ENCODE measurements around the gene DRAP1. TPM values are rescaled to one million over a fixed set of nuclear protein-coding genes. Genes with fewer than 3 reads are reported as not detected.
"Not testable (repeated sequence)": the region's sequence is repeated elsewhere in the genome, so short reads cannot be mapped to it uniquely, and the experiment has no call there.

The DRAP1 gene
- total and polyA plus RNA-seq, 3 experiments from 2014 or later = 94.6 to 115 (median 103) TPM

DNA sequence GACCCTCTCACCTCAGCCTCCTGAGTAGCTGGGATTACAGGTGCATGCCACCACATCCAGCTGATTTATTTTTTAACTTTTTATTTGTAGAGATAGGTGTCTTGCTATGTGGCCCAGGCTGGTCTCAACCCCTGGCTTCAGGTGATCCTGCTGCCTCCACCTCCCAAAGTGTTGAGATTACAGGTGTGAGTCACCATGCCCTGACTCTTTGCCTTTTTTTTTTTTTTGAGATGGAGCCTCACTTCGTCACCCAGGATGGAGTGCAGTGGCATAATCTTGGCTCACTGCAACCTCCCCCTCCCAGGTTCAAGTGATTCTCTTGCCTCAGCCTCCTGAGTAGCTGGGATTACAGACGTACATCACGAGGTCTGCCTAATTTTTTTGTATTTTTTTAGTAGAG lies 32.4 kb downstream of the DRAP1 start:
- ChIA-PET CTCF (interaction anchor here (0.7 to 1.2 kb wide), 2 partner anchors 39 to 63 kb away, joined by 3 to 4 read pairs; partner anchors contain the start of gene FIBP), POLR2A (interaction anchor here (0.7 kb wide), 1 partner anchor 494 kb away, joined by 6 read pairs; no protein-coding TSS in a partner anchor)
- not testable (repeated sequence) for H3K4me3 Mint-ChIP-seq; H3K9me3 ChIP-seq (ENCODE audit: low read length); H3K4me1 Mint-ChIP-seq; H3K27ac ChIP-seq (ENCODE audit: low read depth, low read length); H3K36me3 ChIP-seq (ENCODE audit: insufficient read depth, low read length); H3K4me1 ChIP-seq (ENCODE audit: insufficient read depth, low read length); H3K27me3 Mint-ChIP-seq; H3K9me3 Mint-ChIP-seq; H3K27me3 ChIP-seq (ENCODE audit: insufficient read depth, low read length, poor library complexity, severe bottlenecking); H3K27ac Mint-ChIP-seq; H3K36me3 Mint-ChIP-seq; DNase-seq; H3K4me3 ChIP-seq (ENCODE audit: low read length)

- CTCF ChIA-PET = interaction anchor here (0.7 to 1.2 kb wide), 2 partner anchors 40 to 64 kb away, joined by 3 to 4 read pairs; partner anchors contain the start of gene FIBP
Measured at GRCh38 chr11:65952052-65952521, 32.9 kb downstream of the DRAP1 start.

DNA sequence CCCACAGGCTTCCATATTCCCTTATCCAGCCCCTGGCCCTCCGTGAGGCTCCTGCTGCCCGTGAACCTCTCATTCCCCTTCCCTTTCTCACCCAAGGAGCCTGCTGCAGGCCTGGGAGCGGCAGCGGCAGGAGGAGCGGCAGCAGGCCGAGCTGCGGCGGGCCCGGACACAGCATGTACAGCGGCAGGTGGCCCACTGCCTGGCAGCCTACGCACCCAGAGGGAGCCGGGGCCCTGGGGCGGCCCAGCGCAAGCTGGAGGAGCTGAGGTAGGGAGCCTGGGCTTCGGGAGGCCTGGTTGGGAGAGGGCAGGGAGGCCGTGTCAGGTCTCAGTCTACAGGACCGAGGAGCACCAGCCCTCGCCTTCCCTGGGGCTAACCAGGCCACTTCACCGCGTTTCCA lies 34.2 kb downstream of the DRAP1 start:
- no peaks in the 10 kb centered on the region for H3K9me3 ChIP-seq (ENCODE audit: low read length)
- no peak for DNase-seq
- H3K27ac Mint-ChIP-seq = no peak overlapping the region
- no peaks in the 10 kb centered on the region for H3K27me3 ChIP-seq (ENCODE audit: insufficient read depth, low read length, poor library complexity, severe bottlenecking)
- H3K4me3 Mint-ChIP-seq = no peak overlapping the region
- no peaks in the 10 kb centered on the region for H3K9me3 Mint-ChIP-seq
- no peaks in the 10 kb centered on the region for H3K36me3 Mint-ChIP-seq
- H3K27me3 Mint-ChIP-seq = peaks cover 0 to 2% of the 10 kb centered on the region in 2 donors
- ChIA-PET CTCF (no interaction called here), POLR2A (interaction anchor here (0.6 kb wide), 1 partner anchor 84 kb away, joined by 3 read pairs; no protein-coding TSS in a partner anchor)
- H3K4me1 Mint-ChIP-seq = peaks cover 9 to 14% (median 12%) of the 10 kb centered on the region in 3 donors
- no peak overlapping the region for H3K4me3 ChIP-seq (ENCODE audit: low read length)
- no peak overlapping the region for H3K27ac ChIP-seq (ENCODE audit: low read depth, low read length)
- no peaks in the 10 kb centered on the region for H3K36me3 ChIP-seq (ENCODE audit: insufficient read depth, low read length)
- peaks cover 14% of the 10 kb centered on the region for H3K4me1 ChIP-seq (ENCODE audit: insufficient read depth, low read length)

More at GRCh38 chr11:65952052-65952521, 32.9 kb downstream of the DRAP1 start:
- Histone ChIP-seq H3K27ac (ENCODE audit: low read depth, low read length) (no peak overlapping the region), H3K4me3 (ENCODE audit: low read length) (no peak overlapping the region), H3K36me3 (ENCODE audit: insufficient read depth, low read length) (no peaks in the 10 kb centered on the region), H3K27me3 (ENCODE audit: insufficient read depth, low read length, poor library complexity, severe bottlenecking) (no peaks in the 10 kb centered on the region), H3K9me3 (ENCODE audit: low read length) (no peaks in the 10 kb centered on the region), H3K4me1 (ENCODE audit: insufficient read depth, low read length) (peaks cover 9% of the 10 kb centered on the region)
- POLR2A ChIA-PET = interaction anchor here (0.7 kb wide), 1 partner anchor 495 kb away, joined by 6 read pairs; no protein-coding TSS in a partner anchor
- peaks cover 0 to 2% of the 10 kb centered on the region in 2 donors for H3K27me3 Mint-ChIP-seq
- no peaks in the 10 kb centered on the region for H3K9me3 Mint-ChIP-seq
- H3K27ac Mint-ChIP-seq = no peak overlapping the region
- H3K4me3 Mint-ChIP-seq = no peak overlapping the region
- peaks cover 5 to 7% (median 6%) of the 10 kb centered on the region in 3 donors for H3K4me1 Mint-ChIP-seq
- H3K36me3 Mint-ChIP-seq = no peaks in the 10 kb centered on the region
- DNase-seq = no peak

GRCh38 chr11:65954771-65955170 lies 35.5 kb downstream of the DRAP1 start:
- no peaks in the 10 kb centered on the region for H3K27me3 ChIP-seq (ENCODE audit: insufficient read depth, low read length, poor library complexity, severe bottlenecking)
- no peak overlapping the region for H3K4me3 Mint-ChIP-seq
- peaks cover 14% of the 10 kb centered on the region for H3K4me1 ChIP-seq (ENCODE audit: insufficient read depth, low read length)
- H3K36me3 Mint-ChIP-seq = no peaks in the 10 kb centered on the region
- no peaks in the 10 kb centered on the region for H3K36me3 ChIP-seq (ENCODE audit: insufficient read depth, low read length)
- H3K27ac ChIP-seq (ENCODE audit: low read depth, low read length) = no peak overlapping the region
- ChIA-PET CTCF (interaction anchor here (1.5 kb wide), 1 partner anchor 67 kb away, joined by 3 read pairs; no protein-coding TSS in a partner anchor), POLR2A (no interaction called here)
- no peaks in the 10 kb centered on the region for H3K9me3 Mint-ChIP-seq
- peaks cover 0 to 2% of the 10 kb centered on the region in 2 donors for H3K27me3 Mint-ChIP-seq
- peaks cover 9 to 14% (median 12%) of the 10 kb centered on the region in 3 donors for H3K4me1 Mint-ChIP-seq
- no peak for DNase-seq
- H3K4me3 ChIP-seq (ENCODE audit: low read length) = no peak overlapping the region
- no peaks in the 10 kb centered on the region for H3K9me3 ChIP-seq (ENCODE audit: low read length)
- H3K27ac Mint-ChIP-seq = no peak overlapping the region

- no peaks in the 10 kb centered on the region for H3K36me3 ChIP-seq (ENCODE audit: insufficient read depth, low read length)
- H3K4me1 Mint-ChIP-seq = peaks cover 28 to 39% (median 37%) of the 10 kb centered on the region in 3 donors
- no peaks in the 10 kb centered on the region for H3K27me3 Mint-ChIP-seq
- no peak overlapping the region for H3K27ac ChIP-seq (ENCODE audit: low read depth, low read length)
- no peaks in the 10 kb centered on the region for H3K9me3 Mint-ChIP-seq
- CTCF ChIA-PET = interaction anchor here (1.1 to 1.6 kb wide), 6 partner anchors 29 to 73 kb away, joined by 3 to 14 read pairs (median 4); partner anchors contain the start of genes CCDC85B and FIBP
- H3K27ac Mint-ChIP-seq = peak overlapping the region in 1 of 8 donors; percentile 39
- H3K27me3 ChIP-seq (ENCODE audit: insufficient read depth, low read length, poor library complexity, severe bottlenecking) = no peaks in the 10 kb centered on the region
- no peaks in the 10 kb centered on the region for H3K9me3 ChIP-seq (ENCODE audit: low read length)
- peak overlapping the region in 1 of 7 donors; percentile 3 for H3K4me3 Mint-ChIP-seq
- peaks cover 35% of the 10 kb centered on the region for H3K4me1 ChIP-seq (ENCODE audit: insufficient read depth, low read length)
- peaks cover 0 to 16% (median 0%) of the 10 kb centered on the region in 3 donors for H3K36me3 Mint-ChIP-seq
- DNase-seq = no peak
- H3K4me3 ChIP-seq (ENCODE audit: low read length) = no peak overlapping the region
- POLR2A ChIA-PET = interaction anchor here (0.6 to 0.8 kb wide), 3 partner anchors 10 to 70 kb away, joined by 3 read pairs; partner anchors contain the start of genes CCDC85B and FIBP
Measured at GRCh38 chr11:65958291-65958690, 39.1 kb downstream of the DRAP1 start.

GRCh38 chr11:65958774-65959420 lies 39.7 kb downstream of the DRAP1 start:
- no peak overlapping the region for H3K4me3 Mint-ChIP-seq
- peak overlapping the region in 1 of 8 donors; percentile 23 for H3K27ac Mint-ChIP-seq
- no peak for DNase-seq

GRCh38 chr11:65960824-65961266 lies 41.6 kb downstream of the DRAP1 start:
- H3K27ac Mint-ChIP-seq = peak overlapping the region; percentile 95 to 99 (median 98)
- ChIA-PET CTCF (interaction anchor here (0.7 to 1.4 kb wide), 4 partner anchors 32 to 84 kb away, joined by 3 to 7 read pairs (median 3); partner anchors contain the start of gene CCDC85B), POLR2A (interaction anchor here (0.7 to 2.2 kb wide), 6 partner anchors 33 to 102 kb away, joined by 3 to 7 read pairs (median 3); partner anchors contain the start of genes CCDC85B and FIBP)
- Histone ChIP-seq H3K9me3 (ENCODE audit: low read length) (no peaks in the 10 kb centered on the region), H3K36me3 (ENCODE audit: insufficient read depth, low read length) (peaks cover 16% of the 10 kb centered on the region), H3K4me1 (ENCODE audit: insufficient read depth, low read length) (peaks cover 41% of the 10 kb centered on the region), H3K27ac (ENCODE audit: low read depth, low read length) (peak overlapping the region; percentile 91), H3K27me3 (ENCODE audit: insufficient read depth, low read length, poor library complexity, severe bottlenecking) (no peaks in the 10 kb centered on the region), H3K4me3 (ENCODE audit: low read length) (peak overlapping the region; percentile 99)
- H3K36me3 Mint-ChIP-seq = peaks cover 2 to 39% (median 3%) of the 10 kb centered on the region in 3 donors
- H3K9me3 Mint-ChIP-seq = no peaks in the 10 kb centered on the region
- peaks cover 32 to 53% (median 53%) of the 10 kb centered on the region in 3 donors for H3K4me1 Mint-ChIP-seq
- peak overlapping the region; percentile 92 to 99 (median 97) for H3K4me3 Mint-ChIP-seq
- no peak for DNase-seq
- H3K27me3 Mint-ChIP-seq = no peaks in the 10 kb centered on the region

More at GRCh38 chr11:65958774-65959420, 39.7 kb downstream of the DRAP1 start:
- Mint-ChIP-seq H3K9me3 (no peaks in the 10 kb centered on the region), H3K36me3 (peaks cover 0 to 20% (median 0%) of the 10 kb centered on the region in 3 donors), H3K27me3 (no peaks in the 10 kb centered on the region), H3K4me1 (peaks cover 31 to 45% (median 43%) of the 10 kb centered on the region in 3 donors)
- H3K36me3 ChIP-seq (ENCODE audit: insufficient read depth, low read length) = no peaks in the 10 kb centered on the region
- no peak overlapping the region for H3K27ac ChIP-seq (ENCODE audit: low read depth, low read length)
- H3K4me1 ChIP-seq (ENCODE audit: insufficient read depth, low read length) = peaks cover 39% of the 10 kb centered on the region
- H3K4me3 ChIP-seq (ENCODE audit: low read length) = no peak overlapping the region
- no peaks in the 10 kb centered on the region for H3K27me3 ChIP-seq (ENCODE audit: insufficient read depth, low read length, poor library complexity, severe bottlenecking)
- ChIA-PET POLR2A (interaction anchor here (0.6 to 0.8 kb wide), 3 partner anchors 9 to 71 kb away, joined by 3 read pairs; partner anchors contain the start of genes CCDC85B and FIBP), CTCF (interaction anchor here (1.1 to 1.5 kb wide), 5 partner anchors 63 to 73 kb away, joined by 3 to 14 read pairs (median 4); partner anchors contain the start of genes CCDC85B and FIBP)
- no peaks in the 10 kb centered on the region for H3K9me3 ChIP-seq (ENCODE audit: low read length)

All from CD8-positive, alpha-beta memory T cell (primary cell).